Loucy (cell line): ENCODE results near the gene WNT9A.

Experiments
- H2AFZ ChIP-seq: fragments of 200-600 bp; sonication (generic); 2 replicates; pipeline ENCODE4 v1.6.0; 2016; ENCODE audit warnings: antibody characterized with exemption, mild to moderate bottlenecking, low read length, moderate library complexity
- H3F3A ChIP-seq: fragments of 200-600 bp; 2 replicates; pipeline ENCODE4 v1.6.0; 2016; ENCODE audit warnings: antibody characterized with exemption, low read depth, mild to moderate bottlenecking
- H3K27me3 ChIP-seq: fragments of 200-600 bp; sonication (generic); 2 replicates; pipeline ENCODE4 v1.6.1; 2014; ENCODE audit warnings: low read length, mild to moderate bottlenecking; ENCODE audit not compliant: insufficient read depth, poor library complexity, severe bottlenecking
- H3K36me3 ChIP-seq: fragments of 200-600 bp; sonication (generic); 2 replicates; pipeline ENCODE4 v1.6.1; 2016; ENCODE audit warnings: low read length; ENCODE audit not compliant: insufficient read depth
- H3K4me1 ChIP-seq: fragments of 200-600 bp; sonication (generic); 2 replicates; pipeline ENCODE4 v1.5.1; 2014; ENCODE audit warnings: low read length, mild to moderate bottlenecking; ENCODE audit not compliant: insufficient read depth, poor library complexity, severe bottlenecking
- H3K4me2 ChIP-seq: fragments of 200-600 bp; sonication (generic); 2 replicates; pipeline ENCODE4 v1.6.0; 2014; ENCODE audit warnings: antibody characterized with exemption, low read length, low read depth, mild to moderate bottlenecking; ENCODE audit not compliant: poor library complexity, severe bottlenecking
- H3K4me3 ChIP-seq: fragments of 200-600 bp; sonication (generic); 2 replicates; pipeline ENCODE4 v1.5.1; 2014; ENCODE audit warnings: low read length, mild to moderate bottlenecking, mixed read lengths; ENCODE audit not compliant: poor library complexity, severe bottlenecking
- H3K79me2 ChIP-seq: fragments of 200-600 bp; sonication (generic); 2 replicates; pipeline ENCODE4 v1.6.1; 2014; ENCODE audit warnings: low read length; ENCODE audit not compliant: insufficient read depth
- H3K9ac ChIP-seq: fragments of 200-600 bp; sonication (generic); 2 replicates; pipeline ENCODE4 v1.6.0; 2014; ENCODE audit warnings: mild to moderate bottlenecking, low read depth, low read length, moderate library complexity; ENCODE audit not compliant: poor library complexity, severe bottlenecking
- H3K9me2 ChIP-seq: fragments of 200-600 bp; sonication (generic); replicated peaks from 2 replicates; pipeline ENCODE4 v1.6.1; 2016; ENCODE audit warnings: low read depth, low read length, mixed read lengths
- H3K9me3 ChIP-seq: fragments of 200-600 bp; sonication (generic); 2 replicates; pipeline ENCODE4 v1.6.1; 2014; ENCODE audit warnings: mild to moderate bottlenecking, antibody characterized with exemption, low read length, low read depth; ENCODE audit not compliant: insufficient read depth
- H4K20me1 ChIP-seq: fragments of 200-600 bp; sonication (generic); 2 replicates; pipeline ENCODE4 v1.6.0; 2014; ENCODE audit warnings: antibody characterized with exemption, low read length, mild to moderate bottlenecking; ENCODE audit not compliant: insufficient read depth, poor library complexity, severe bottlenecking
- EZH2phosphoT487 ChIP-seq: fragments of 200-600 bp; IDR thresholded peaks from 2 replicates; pipeline ENCODE4 v1.6.1; 2018; ENCODE audit warnings: antibody characterized with exemption, mild to moderate bottlenecking, moderate library complexity, borderline replicate concordance
- TF ChIP-seq, protein P1 (sequence below): fragments of 200-600 bp; sonication (generic); conservative IDR thresholded peaks from 2 replicates; pipeline ENCODE4 v1.5.1; 2014; ENCODE audit warnings: mild to moderate bottlenecking, antibody characterized with exemption, low read length

The WNT9A gene

DNA sequence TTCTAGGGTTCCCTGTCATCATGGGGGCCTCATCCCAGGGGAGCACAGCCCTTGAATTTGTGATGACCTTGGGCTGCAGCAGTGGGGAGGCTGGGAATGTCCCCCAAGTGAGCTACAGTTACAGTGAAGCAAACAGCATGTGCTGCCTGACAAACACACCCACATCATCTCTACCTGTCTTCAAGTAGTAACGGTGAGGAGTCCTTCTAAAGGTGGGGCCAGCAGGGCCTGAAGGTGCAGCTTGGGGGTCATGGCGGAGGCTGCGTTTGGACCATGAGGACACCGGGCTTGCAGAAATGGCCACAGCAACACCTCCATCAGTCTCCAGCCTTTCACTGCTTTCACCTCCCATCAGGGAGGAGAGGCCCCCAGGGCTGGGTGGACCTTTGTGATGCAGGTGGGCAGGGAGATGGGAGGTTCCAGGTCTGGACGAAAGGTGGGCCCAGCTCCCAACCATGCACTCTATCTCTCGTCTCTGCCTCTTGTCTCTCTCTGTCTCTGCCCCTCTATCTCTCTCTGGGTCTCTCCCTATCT is 55.7 kb downstream of the WNT9A start:
- H3K9ac ChIP-seq: no peak overlapping the region

DNA sequence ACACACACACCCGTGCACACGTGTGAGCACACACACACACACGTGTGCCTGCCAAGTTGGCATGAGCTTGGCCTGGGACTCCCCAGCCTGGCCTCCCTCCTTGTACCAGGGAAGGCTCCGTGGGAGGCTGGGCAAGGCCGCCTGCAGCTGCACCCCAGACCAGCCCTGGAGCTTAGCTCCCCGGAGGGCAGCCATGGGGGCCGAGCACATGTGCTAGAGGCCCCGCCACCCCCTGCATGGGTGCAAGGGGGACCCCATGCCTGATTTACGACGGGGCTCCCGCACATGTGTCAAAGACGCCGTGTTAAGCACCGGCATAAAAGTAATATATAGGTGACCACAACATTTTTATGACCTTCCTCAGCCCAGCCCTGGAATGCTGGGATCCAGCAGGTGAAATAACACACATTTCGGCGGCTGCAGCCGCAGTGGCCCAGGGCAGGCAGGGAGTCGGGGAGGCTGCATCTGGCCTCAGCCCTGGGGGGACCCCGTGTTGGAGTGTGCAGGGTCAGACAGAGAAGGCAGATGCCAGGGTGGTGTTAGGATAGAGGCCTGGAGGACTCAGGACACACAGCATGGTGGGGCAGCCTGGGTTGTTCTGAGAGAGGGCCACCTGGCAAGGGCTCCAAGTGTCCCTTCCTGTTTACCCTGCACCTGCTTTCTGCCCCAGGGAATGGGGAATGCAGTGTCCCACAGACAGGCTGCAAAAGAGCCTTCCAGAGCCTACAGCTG is 56.3 kb downstream of the WNT9A start:
- no peaks in the 10 kb centered on the region for H3K9me3 ChIP-seq
- H3K27me3 ChIP-seq: no peaks in the 10 kb centered on the region
- no peaks in the 10 kb centered on the region for H3K9me2 ChIP-seq
- H3K36me3 ChIP-seq: no peaks in the 10 kb centered on the region
- TF ChIP-seq, protein P1, sequence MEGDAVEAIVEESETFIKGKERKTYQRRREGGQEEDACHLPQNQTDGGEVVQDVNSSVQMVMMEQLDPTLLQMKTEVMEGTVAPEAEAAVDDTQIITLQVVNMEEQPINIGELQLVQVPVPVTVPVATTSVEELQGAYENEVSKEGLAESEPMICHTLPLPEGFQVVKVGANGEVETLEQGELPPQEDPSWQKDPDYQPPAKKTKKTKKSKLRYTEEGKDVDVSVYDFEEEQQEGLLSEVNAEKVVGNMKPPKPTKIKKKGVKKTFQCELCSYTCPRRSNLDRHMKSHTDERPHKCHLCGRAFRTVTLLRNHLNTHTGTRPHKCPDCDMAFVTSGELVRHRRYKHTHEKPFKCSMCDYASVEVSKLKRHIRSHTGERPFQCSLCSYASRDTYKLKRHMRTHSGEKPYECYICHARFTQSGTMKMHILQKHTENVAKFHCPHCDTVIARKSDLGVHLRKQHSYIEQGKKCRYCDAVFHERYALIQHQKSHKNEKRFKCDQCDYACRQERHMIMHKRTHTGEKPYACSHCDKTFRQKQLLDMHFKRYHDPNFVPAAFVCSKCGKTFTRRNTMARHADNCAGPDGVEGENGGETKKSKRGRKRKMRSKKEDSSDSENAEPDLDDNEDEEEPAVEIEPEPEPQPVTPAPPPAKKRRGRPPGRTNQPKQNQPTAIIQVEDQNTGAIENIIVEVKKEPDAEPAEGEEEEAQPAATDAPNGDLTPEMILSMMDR: no peak
- no peak for TF ChIP-seq EZH2phosphoT487
- no peak overlapping the region for H2AFZ ChIP-seq
- H3K9ac ChIP-seq: no peak overlapping the region
- no peaks in the 10 kb centered on the region for H3F3A ChIP-seq
- no peaks in the 10 kb centered on the region for H4K20me1 ChIP-seq
- no peak overlapping the region for H3K4me2 ChIP-seq
- no peak overlapping the region for H3K4me3 ChIP-seq
- H3K79me2 ChIP-seq: no peaks in the 10 kb centered on the region
- H3K4me1 ChIP-seq: no peaks in the 10 kb centered on the region

More for the DNA sequence above, 55.7 kb downstream of the WNT9A start:
- no peaks in the 10 kb centered on the region; the same call in 1 of the 2 replicates for H3K9me3 ChIP-seq
- H3K79me2 ChIP-seq: no peaks in the 10 kb centered on the region
- H2AFZ ChIP-seq: no peak overlapping the region
- H4K20me1 ChIP-seq: no peaks in the 10 kb centered on the region
- H3K36me3 ChIP-seq: no peaks in the 10 kb centered on the region
- H3K4me3 ChIP-seq: no peak overlapping the region
- no peak for TF ChIP-seq EZH2phosphoT487
- TF ChIP-seq, protein P1: no peak
- H3F3A ChIP-seq: no peaks in the 10 kb centered on the region
- H3K4me2 ChIP-seq: no peak overlapping the region
- no peaks in the 10 kb centered on the region for H3K4me1 ChIP-seq
- H3K9me2 ChIP-seq: no peaks in the 10 kb centered on the region
- no peaks in the 10 kb centered on the region for H3K27me3 ChIP-seq

DNA sequence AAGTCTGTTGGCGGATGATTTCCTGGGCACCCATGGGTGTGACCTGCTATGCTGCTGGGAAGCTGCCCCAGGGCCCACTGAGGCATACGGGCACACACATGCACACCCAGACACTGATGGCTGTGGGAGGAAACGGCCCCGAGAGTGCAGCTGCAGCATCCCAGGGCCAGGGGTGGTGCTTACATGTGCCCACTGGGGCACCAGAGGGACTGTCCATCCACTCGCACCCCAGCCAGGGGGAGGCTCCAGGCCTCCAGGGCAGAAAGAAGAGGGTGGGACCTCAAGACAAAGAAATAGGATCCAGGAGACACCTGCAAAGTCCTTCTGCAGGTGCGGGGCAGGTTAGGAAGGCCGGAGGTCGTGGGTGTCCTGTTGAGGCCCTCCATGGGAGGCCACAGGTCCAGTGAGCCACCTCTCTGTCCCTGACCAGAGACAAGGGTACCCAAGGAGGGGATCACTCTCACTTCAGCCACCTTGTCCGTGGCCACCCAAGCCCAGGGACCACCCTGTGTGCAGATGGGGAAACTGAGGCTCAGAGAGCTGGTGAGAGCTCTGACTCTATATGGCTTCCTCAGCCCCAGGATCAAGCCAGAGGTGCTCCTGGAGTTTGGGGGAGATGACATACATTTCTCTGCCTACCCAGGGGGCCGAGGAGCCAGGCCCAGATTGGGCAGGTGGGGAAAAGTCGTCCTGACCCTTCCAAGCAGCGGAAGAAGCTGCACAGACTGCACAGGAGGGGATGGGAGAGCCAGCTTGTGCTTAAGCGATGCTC is 57.1 kb downstream of the WNT9A start:
- no peaks in the 10 kb centered on the region for H4K20me1 ChIP-seq
- no peaks in the 10 kb centered on the region for H3K36me3 ChIP-seq
- no peaks in the 10 kb centered on the region for H3F3A ChIP-seq
- H2AFZ ChIP-seq: no peak overlapping the region
- no peak overlapping the region for H3K4me3 ChIP-seq
- no peaks in the 10 kb centered on the region for H3K9me2 ChIP-seq
- TF ChIP-seq, protein P1: no peak
- TF ChIP-seq EZH2phosphoT487: no peak
- H3K79me2 ChIP-seq: no peaks in the 10 kb centered on the region
- no peak overlapping the region for H3K9ac ChIP-seq
- no peak overlapping the region for H3K4me2 ChIP-seq
- H3K27me3 ChIP-seq: no peaks in the 10 kb centered on the region
- no peaks in the 10 kb centered on the region for H3K4me1 ChIP-seq
- H3K9me3 ChIP-seq: no peaks in the 10 kb centered on the region
